GM12801 (cell line): ENCODE measurements around the gene RRP15.

Experiments used
- CTCF ChIP-seq: IDR thresholded peaks from one replicate; pipeline ENCODE4 v1.5.1; 2011; ENCODE audit warnings: control low read depth; ENCODE audit not compliant: insufficient read length; ENCODE audit errors: extremely low read depth

The RRP15 gene

DNA sequence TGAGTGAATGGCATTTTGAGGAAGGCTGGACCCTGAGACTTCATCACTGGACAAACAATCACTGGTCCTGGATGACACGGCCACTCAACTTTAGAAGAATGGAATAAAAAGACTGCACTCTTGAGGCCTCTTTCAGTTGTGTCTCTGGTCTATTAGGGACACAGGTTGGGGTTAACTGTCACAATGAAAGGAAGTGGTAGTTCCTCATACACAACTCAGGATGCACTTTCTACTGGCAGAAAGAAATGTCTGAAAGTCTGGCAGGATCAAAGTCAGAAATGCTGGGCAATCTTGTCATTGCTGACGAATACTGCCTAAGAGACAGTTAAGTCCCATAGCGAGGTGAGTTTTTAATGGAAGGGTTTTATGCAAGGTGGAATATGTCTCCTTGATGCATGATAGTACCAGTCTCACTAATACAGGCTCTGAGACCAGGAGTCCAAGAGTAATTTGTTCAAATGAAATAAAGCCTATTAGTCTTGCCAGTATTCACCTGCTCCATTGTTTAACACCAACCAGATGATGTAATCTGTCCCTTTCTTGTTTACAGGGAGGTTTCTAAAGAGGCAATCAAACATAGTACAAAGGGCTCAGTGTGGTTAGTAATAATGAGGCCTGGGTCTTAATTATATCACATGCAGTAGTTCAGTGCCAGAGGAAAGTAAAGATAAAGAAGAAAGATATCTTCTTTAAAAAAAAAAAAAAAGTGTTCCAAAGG is 11.2 kb upstream of the RRP15 start:
- TF ChIP-seq CTCF = no peak

DNA sequence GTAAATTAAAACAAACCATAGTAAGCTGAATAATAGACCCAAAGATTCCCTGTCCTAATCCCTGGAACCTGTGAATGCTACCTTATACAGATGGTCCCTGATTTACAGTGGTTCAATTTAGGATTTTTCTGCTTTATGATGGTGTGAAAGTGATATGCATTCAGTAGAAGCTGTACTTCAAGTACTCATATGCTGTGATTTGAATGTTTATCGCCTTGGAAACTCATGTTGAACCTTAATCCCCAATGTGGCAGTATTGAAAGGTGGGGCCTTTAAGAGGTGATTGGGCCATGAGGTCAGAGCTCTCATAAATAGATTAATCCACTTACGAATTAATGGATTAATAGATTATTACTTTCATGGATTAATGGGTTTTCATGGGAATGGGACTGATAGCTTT is 10.6 kb upstream of the RRP15 start:
- TF ChIP-seq CTCF = no peak

DNA sequence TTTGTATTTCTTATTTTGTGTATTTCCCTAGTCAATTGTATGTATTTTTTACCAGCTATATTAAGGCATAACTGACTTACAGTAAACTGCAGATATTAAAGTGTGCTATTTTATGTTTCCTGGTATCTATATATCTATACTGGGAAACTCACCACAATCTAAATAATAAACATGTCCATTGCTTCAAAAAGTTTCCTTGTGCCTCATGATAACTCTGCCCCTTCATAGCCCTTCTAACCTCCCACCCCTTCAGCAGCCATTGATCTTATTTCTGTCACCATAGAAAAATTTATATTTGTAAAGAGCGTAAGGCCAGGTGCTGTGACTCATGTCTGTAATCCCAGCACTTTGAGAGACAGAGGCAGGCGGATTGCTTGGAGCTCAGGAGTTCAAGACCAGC is 9.3 kb upstream of the RRP15 start:
- no peak for TF ChIP-seq CTCF

DNA sequence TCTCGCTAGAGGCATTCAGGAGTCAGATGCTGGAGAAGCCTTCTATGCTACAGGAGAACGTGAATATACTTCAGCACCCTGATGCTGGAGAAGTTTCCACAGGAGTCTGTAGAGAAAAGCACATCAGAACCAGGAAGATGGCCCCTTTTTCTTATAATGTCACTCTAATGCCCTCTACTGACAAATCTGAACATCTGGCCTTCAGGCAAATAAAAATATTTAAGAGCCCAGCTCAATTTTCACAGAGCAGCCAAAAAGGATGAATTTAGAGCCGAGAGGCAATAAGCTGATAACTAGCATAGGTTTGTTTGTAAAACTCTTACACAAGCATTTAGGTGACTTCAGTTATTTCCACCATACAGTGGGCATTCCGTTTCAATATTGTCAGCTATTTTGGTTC is 3.8 kb upstream of the RRP15 start:
- TF ChIP-seq CTCF = no peak

DNA sequence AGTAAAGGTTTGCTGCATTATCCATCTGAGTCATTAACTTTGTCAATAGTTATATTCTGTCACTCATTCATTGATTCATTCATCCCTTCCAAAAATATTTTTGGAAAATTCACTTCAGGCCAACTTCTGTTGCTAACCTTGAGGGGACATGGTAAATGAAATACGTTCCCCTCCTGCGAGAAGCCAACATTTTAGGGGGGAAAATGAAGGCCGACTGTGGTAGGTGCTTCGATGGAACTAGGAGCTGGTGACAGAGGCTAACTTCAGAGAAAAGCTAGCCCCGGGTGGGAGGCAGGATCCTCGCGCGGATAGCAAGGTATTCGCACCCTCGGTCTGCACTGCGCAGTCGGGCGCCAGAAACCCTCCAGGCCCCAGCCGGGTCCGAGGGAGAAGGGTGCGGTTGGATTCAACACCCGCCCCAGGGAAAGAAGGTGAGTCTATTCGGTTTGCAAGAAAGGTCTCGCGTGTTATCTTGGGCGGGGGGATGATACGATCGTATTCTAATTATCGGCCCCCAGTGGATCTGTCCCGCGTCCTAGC is 646 bp upstream of the RRP15 start:
- TF ChIP-seq CTCF = no peak

DNA sequence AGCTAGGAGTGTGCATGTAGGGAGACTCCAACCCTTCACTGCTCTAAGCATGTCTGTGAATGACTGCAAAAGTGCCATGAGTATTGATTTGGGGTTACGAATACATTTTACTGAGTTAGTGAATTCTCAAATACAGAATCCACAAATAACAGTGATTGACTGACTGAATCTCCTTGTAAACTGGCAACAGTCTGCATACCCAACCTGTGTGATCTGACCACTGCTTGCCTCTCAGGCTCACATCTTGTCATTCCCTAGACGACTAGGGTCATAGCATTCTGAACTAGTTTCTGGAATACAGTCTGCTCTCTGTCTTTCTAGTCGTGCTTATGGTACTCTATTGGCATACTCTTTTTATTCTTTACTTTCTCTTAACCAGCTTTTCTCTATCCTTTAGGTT is 7.4 kb downstream of the RRP15 start:
- no peak for TF ChIP-seq CTCF

DNA sequence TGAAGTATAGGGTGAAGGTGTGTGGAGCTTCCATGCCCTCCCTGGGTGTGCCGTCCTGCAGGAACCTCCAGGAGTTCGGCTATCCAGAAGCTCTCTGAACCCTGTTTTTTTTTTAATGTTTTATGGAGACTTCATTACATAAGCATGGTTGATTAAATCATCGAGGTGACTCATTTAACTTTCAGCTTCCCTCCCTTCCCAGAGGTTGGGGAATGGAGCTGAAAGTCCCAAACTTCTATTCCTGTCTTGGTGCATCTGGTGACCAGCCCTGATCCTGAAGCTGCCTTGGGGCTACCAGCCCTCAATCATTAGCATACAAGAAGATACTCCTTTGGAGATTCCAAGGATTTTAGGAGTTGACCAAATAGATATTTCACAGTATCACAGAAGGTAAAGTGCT is 9.5 kb downstream of the RRP15 start:
- TF ChIP-seq CTCF = no peak
